ENCODE data around the gene SSR3.

Gene SSR3

DNA sequence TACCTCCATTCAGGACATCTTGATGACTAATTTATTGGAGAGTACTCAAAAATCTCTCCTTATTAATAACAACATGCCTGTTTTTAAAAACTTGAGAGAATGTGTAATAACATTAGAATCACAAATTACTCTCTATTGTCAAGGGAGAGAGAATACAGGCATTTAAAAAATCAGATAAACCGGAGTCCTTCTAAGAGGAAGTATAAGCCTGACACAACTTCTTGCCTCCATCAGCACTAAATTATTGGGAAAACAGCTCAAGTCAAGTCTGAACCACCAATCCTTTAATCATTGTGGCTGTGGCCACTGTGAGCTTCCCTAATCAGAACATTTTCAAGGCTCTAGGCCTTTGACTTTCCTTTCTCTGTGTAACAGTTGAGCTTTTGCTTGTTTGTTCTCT lies 38.0 kb downstream of the SSR3 start:
- DNase-seq (ENCODE audit: low spot score): no peak
- in situ Hi-C loops (cut with MboI; ENCODE audit: low pct_unique_long_range_greater_than_20kb, low sequenced_read_pairs, unreplicated experiment): no loop called here

DNA sequence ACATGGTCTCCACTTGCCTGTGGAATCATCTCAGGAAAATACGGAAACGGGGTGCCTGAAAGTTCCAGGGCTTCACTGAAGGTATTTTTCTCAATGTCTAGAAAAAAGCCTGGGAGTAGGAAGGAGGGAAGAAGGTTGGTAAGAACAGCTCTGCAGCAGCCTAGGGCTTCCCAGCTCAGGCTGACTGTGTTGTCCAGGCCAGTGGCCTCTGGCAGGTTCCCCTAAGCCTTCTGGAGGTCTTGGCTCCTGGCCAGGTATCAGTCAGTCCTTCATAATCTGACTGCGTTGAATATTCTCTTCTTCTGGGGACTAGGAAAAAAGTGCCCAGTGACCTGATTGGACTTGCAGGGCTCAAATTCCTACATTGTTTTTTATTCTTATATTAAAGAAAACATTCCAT lies 38.6 kb downstream of the SSR3 start:
- no peak for DNase-seq (ENCODE audit: low spot score)
- in situ Hi-C loops (cut with MboI; ENCODE audit: low pct_unique_long_range_greater_than_20kb, low sequenced_read_pairs, unreplicated experiment): no loop called here
- TF ChIP-seq, protein P1, sequence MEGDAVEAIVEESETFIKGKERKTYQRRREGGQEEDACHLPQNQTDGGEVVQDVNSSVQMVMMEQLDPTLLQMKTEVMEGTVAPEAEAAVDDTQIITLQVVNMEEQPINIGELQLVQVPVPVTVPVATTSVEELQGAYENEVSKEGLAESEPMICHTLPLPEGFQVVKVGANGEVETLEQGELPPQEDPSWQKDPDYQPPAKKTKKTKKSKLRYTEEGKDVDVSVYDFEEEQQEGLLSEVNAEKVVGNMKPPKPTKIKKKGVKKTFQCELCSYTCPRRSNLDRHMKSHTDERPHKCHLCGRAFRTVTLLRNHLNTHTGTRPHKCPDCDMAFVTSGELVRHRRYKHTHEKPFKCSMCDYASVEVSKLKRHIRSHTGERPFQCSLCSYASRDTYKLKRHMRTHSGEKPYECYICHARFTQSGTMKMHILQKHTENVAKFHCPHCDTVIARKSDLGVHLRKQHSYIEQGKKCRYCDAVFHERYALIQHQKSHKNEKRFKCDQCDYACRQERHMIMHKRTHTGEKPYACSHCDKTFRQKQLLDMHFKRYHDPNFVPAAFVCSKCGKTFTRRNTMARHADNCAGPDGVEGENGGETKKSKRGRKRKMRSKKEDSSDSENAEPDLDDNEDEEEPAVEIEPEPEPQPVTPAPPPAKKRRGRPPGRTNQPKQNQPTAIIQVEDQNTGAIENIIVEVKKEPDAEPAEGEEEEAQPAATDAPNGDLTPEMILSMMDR (IDR thresholded peaks at IDR 0.05; ENCODE audit: extremely low read depth, insufficient read depth, missing control alignments): no peak

More for the DNA sequence above, 38.0 kb downstream of the SSR3 start:
- TF ChIP-seq, protein P1 (IDR thresholded peaks at IDR 0.05; ENCODE audit: extremely low read depth, insufficient read depth, missing control alignments): no peak

DNA sequence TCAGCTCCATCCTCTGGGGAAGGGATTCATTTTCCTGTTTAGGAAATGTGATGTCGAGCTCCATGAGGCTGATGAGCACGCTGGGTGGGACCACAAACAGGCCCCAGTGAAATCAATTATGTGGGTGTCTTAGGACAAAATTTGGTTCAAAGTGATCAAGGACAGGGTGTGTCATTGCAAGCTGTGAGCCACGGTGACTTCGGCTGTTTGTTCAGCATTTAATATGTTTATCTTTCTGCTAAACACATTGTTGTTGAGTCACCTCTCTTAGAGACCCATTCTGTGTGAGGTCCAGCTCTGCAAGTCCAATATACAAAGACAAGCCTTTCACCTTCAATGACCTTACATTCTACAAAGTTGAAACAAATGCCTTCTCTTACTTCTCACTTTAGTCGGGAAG lies 41.3 kb downstream of the SSR3 start:
- in situ Hi-C loops (cut with MboI; ENCODE audit: low pct_unique_long_range_greater_than_20kb, low sequenced_read_pairs, unreplicated experiment): no loop called here
- DNase-seq (ENCODE audit: low spot score): no peak
- TF ChIP-seq, protein P1 (IDR thresholded peaks at IDR 0.05; ENCODE audit: extremely low read depth, insufficient read depth, missing control alignments): no peak

DNA sequence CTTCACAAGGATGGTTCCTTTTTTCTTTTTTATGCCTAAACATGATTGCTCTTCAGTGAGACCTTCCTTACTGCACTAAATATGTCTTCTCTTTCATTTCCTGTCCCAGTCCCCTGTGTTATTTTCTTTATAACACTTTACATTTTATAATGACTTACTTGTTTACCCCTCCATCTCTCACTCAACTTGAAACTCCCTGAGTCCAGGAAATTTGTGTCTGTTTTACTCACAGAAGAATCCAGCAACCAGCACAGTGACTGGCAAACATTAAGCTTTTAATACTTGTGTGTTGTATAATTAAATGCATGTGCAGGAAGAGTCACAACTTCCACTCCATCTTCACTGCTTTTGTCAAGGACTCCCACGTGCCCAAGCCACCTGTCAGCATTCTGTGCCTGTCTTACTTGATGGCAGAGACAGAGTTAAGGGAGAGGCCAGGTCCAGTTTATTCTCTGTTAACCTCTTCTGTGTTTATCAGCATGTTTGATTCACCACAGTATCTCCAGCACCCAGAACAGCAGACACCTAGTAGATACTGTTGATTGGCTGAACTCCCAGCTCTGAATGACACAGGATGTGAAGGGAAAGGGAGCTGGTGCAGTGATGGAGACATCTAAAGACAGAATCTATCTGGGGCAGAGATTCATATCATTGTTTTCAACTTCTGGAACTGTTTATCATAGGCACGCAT lies 42.8 kb downstream of the SSR3 start:
- TF ChIP-seq, protein P1 (IDR thresholded peaks at IDR 0.05; ENCODE audit: extremely low read depth, insufficient read depth, missing control alignments): no peak
- in situ Hi-C loops (cut with MboI; ENCODE audit: low pct_unique_long_range_greater_than_20kb, low sequenced_read_pairs, unreplicated experiment): no loop called here
- no peak for DNase-seq (ENCODE audit: low spot score)

DNA sequence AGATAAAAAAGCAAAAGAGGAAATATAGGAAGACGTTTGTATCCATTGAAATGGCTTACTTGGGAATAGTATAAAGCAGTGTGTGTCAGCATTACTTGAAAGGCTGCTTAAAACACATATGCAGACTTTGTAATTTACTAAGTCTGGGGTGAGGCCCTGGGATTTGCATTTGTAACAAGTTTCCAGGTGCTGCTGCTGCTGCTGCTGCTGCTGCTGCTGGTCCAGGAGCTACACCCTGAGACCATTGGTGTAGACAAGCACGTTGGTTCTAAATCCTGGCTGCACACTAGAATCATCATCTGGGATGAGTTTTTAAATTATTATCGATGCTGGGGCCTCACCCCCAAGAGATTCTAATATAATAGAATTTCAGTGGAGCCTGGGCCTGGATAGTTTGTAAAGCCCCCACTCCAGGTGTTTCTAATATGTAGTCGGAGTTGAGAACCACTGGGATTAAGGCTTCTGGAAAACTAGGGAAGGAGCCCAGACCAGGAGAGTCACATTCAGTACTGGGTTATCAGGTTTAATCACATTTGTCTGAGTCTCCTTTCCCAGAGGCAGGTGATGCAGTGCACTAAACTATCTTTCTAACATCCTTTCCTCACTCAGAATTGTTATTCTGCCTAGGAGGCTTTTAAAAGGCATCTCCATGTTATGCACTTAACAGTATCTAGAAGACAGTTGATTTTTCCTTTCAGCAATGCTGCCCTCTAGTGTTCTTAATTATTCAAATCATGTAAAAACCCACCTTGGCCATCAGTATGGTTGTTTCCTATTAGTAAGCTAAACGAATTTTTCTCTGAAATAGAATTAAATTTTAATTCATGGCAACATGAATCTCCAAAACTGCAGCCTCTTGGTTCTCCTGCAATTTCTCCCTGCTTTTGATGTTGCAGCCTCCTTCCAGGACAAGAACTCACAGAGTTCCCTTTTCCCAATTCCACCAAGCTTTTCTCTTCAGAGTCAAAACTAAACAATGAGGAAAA lies 45.4 kb downstream of the SSR3 start:
- peak; percentile 68 for DNase-seq (ENCODE audit: low spot score)
- TF ChIP-seq, protein P1 (IDR thresholded peaks at IDR 0.05; ENCODE audit: extremely low read depth, insufficient read depth, missing control alignments): peak; percentile 45
- in situ Hi-C loops (cut with MboI; ENCODE audit: low pct_unique_long_range_greater_than_20kb, low sequenced_read_pairs, unreplicated experiment): no loop called here

DNA sequence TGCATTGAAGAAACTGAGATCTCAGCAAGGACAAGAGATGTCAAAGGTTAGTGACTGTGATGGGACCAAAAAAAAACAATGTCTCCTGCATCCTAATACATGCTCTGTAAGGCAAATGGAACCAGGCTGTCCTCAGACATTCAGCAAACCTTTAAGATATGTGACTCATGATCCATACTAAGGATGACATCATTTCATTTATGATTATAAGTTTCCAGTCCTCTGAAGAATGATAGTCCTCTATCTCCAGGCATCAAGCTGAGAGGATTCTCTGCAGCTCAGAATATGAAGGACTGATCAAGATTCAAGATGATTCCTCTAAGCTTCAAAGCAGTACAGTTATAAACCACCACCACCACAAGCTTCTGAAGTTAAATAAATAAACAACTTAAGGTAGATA lies 47.6 kb downstream of the SSR3 start:
- in situ Hi-C loops (cut with MboI; ENCODE audit: low pct_unique_long_range_greater_than_20kb, low sequenced_read_pairs, unreplicated experiment): no loop called here
- TF ChIP-seq, protein P1 (IDR thresholded peaks at IDR 0.05; ENCODE audit: extremely low read depth, insufficient read depth, missing control alignments): no peak
- no peak for DNase-seq (ENCODE audit: low spot score)
